H1 (cell line): ENCODE measurements around the gene CLPTM1L. TPM values are rescaled to one million over a fixed set of nuclear protein-coding genes. Genes with fewer than 3 reads are reported as not detected.

Experiments
- CTCF ChIA-PET: fragments of 300-600 bp; sonication (Branson Sonifier 250); formaldehyde crosslinking; loops from one replicate; lab custom pipeline; 2021; ENCODE audit not compliant: partially characterized antibody; lab: Charles Lee
- POLR2A ChIA-PET: fragments of 300-600 bp; sonication (Branson Sonifier 250); formaldehyde crosslinking; loops from one replicate; lab custom pipeline; 2021; ENCODE audit warnings: inconsistent platforms; ENCODE audit not compliant: partially characterized antibody; lab: Charles Lee
- DNase-seq, 2 experiments: peaks; one replicate each; pipeline versions ENCODE4 v3.0.0 to v3.0.0-alpha.2; 2010 to 2022; ENCODE audit warnings: low spot score in 2 of 2, low read depth in 1 of 2, mixed read lengths in 1 of 2
- FAIRE-seq: peaks from 2 replicates; lab custom pipeline; 2011; peaks lifted over from hg19 to GRCh38; lab: Jason Lieb, UNC
- H2AFZ ChIP-seq: 2 replicates; pipeline ENCODE4 v1.8.1; 2012; ENCODE audit warnings: low read length, inconsistent platforms
- H2AK5ac ChIP-seq: 2 replicates; pipeline ENCODE4 v1.6.1; 2013; ENCODE audit warnings: low read depth, low read length
- H2BK120ac ChIP-seq: replicated peaks from 2 replicates; pipeline ENCODE3; 2013; ENCODE audit warnings: low read depth, low read length, inconsistent platforms
- H2BK12ac ChIP-seq: 2 replicates; pipeline ENCODE4 v1.6.1; 2013; ENCODE audit warnings: low read depth, low read length
- H2BK15ac ChIP-seq: 2 replicates; pipeline ENCODE4 v1.6.1; 2013; ENCODE audit warnings: low read length
- H2BK20ac ChIP-seq: 2 replicates; pipeline ENCODE4 v1.6.1; 2013; ENCODE audit warnings: low read length
- H2BK5ac ChIP-seq: 2 replicates; pipeline ENCODE4 v1.6.1; 2013; ENCODE audit warnings: low read depth, low read length
- H3K14ac ChIP-seq: 2 replicates; pipeline ENCODE4 v1.6.1; 2013; ENCODE audit warnings: inconsistent platforms; ENCODE audit not compliant: insufficient read length
- H3K18ac ChIP-seq: 2 replicates; pipeline ENCODE4 v1.6.1; 2013; ENCODE audit warnings: low read length; ENCODE audit errors: extremely low read depth
- H3K23ac ChIP-seq: 2 replicates; pipeline ENCODE4 v1.6.1; 2013; ENCODE audit warnings: inconsistent platforms; ENCODE audit not compliant: insufficient read length
- H3K23me2 ChIP-seq: 2 replicates; pipeline ENCODE4 v1.6.1; 2013; ENCODE audit warnings: low read depth, low read length
- H3K27ac ChIP-seq: 2 replicates; pipeline ENCODE4 v1.6.1; 2011; ENCODE audit warnings: low read depth, low read length, inconsistent platforms
- H3K27me3 ChIP-seq, 4 experiments: replicated peaks in 1 of 4; 1 replicate in 1 of 4; 2 replicates in 3 of 4; pipeline versions ENCODE4 v1.6.1 to v1.8.1; 2011 to 2013; ENCODE audit warnings: low read length in 3 of 4, mild to moderate bottlenecking in 3 of 4, inconsistent platforms in 2 of 4, mixed read lengths in 2 of 4, moderate library complexity in 1 of 4; ENCODE audit not compliant: control insufficient read depth in 3 of 4, insufficient read depth in 3 of 4; ENCODE audit errors: extremely low read depth in 1 of 4
- H3K36me3 ChIP-seq, 4 experiments: 2 replicates each; pipeline versions ENCODE4 v1.6.1 to v1.8.1; 2011 to 2013; ENCODE audit warnings: mild to moderate bottlenecking in 4 of 4, low read length in 3 of 4, moderate library complexity in 2 of 4, control low read depth in 1 of 4, inconsistent platforms in 1 of 4; ENCODE audit not compliant: insufficient read depth in 4 of 4, control insufficient read depth in 2 of 4
- H3K4ac ChIP-seq: replicated peaks from 2 replicates; pipeline ENCODE3; 2013; ENCODE audit warnings: low read length, low read depth, mixed read lengths, inconsistent platforms; ENCODE audit not compliant: insufficient read length
- H3K4me1 ChIP-seq, 4 experiments: replicated peaks in 1 of 4; 1 replicate in 1 of 4; 2 replicates in 3 of 4; pipeline versions ENCODE4 v1.6.1 to v1.8.1; 2011 to 2013; ENCODE audit warnings: low read length in 3 of 4, inconsistent platforms in 2 of 4, mixed read lengths in 1 of 4; ENCODE audit not compliant: insufficient read depth in 4 of 4, control insufficient read depth in 3 of 4
- H3K4me2 ChIP-seq, 2 experiments: 2 replicates each; pipeline versions ENCODE4 v1.6.1 to v1.8.1; 2011 to 2013; ENCODE audit warnings: low read depth in 2 of 2, low read length in 2 of 2, control low read depth in 1 of 2, inconsistent platforms in 1 of 2, mild to moderate bottlenecking in 1 of 2; ENCODE audit not compliant: insufficient read depth in 1 of 2
- H3K4me3 ChIP-seq, 4 experiments: fragments of 200-600, 300-600 bp in 1 of 4; sonication (generic), shearing (Covaris generic), sonication (Bioruptor Twin) in 1 of 4; 2 replicates each; pipeline versions ENCODE4 v1.5.1 to v1.8.1; 2011 to 2016; ENCODE audit warnings: low read length in 4 of 4, low read depth in 3 of 4, control low read depth in 2 of 4, inconsistent platforms in 2 of 4, mild to moderate bottlenecking in 2 of 4, mixed read lengths in 1 of 4, moderate library complexity in 1 of 4; ENCODE audit not compliant: insufficient read depth in 2 of 4; ENCODE audit errors: extremely low read depth in 1 of 4
- H3K56ac ChIP-seq: replicated peaks from 2 replicates; pipeline ENCODE3; 2013; ENCODE audit warnings: low read depth, mild to moderate bottlenecking, mixed read lengths, low read length, inconsistent platforms; ENCODE audit not compliant: insufficient read length
- H3K79me1 ChIP-seq: 2 replicates; pipeline ENCODE4 v1.6.1; 2013; ENCODE audit warnings: low read depth, low read length, control low read depth
- H3K79me2 ChIP-seq, 2 experiments: 2 replicates each; pipeline versions ENCODE4 v1.6.1 to v1.8.1; 2012 to 2013; ENCODE audit warnings: low read length in 2 of 2, mild to moderate bottlenecking in 2 of 2, inconsistent platforms in 1 of 2; ENCODE audit not compliant: insufficient read depth in 2 of 2, control insufficient read depth in 1 of 2
- H3K9ac ChIP-seq, 4 experiments: replicated peaks in 1 of 4; 1 replicate in 1 of 4; 2 replicates in 3 of 4; pipeline versions ENCODE4 v1.6.1 to v1.8.1; 2011 to 2013; ENCODE audit warnings: low read depth in 3 of 4, low read length in 3 of 4, control low read depth in 2 of 4, mild to moderate bottlenecking in 2 of 4, moderate library complexity in 2 of 4, inconsistent platforms in 1 of 4; ENCODE audit errors: extremely low read depth in 1 of 4
- H3K9me3 ChIP-seq, 2 experiments: 2 replicates each; pipeline versions ENCODE4 v1.6.1 to v1.8.1; 2012 to 2013; ENCODE audit warnings: mild to moderate bottlenecking in 2 of 2, moderate library complexity in 2 of 2, control low read depth in 1 of 2, inconsistent platforms in 1 of 2, low read depth in 1 of 2, low read length in 1 of 2, mixed read lengths in 1 of 2; ENCODE audit not compliant: insufficient read depth in 2 of 2
- H4K20me1 ChIP-seq, 2 experiments: replicated peaks in 1 of 2; 2 replicates each; pipeline versions ENCODE3 to v1.8.1; 2011 to 2013; ENCODE audit warnings: inconsistent platforms in 2 of 2, low read length in 2 of 2, mild to moderate bottlenecking in 1 of 2; ENCODE audit not compliant: insufficient read depth in 2 of 2, control insufficient read depth in 1 of 2
- H4K5ac ChIP-seq: 2 replicates; pipeline ENCODE4 v1.6.1; 2013; ENCODE audit warnings: low read length, low read depth, mixed read lengths, inconsistent platforms; ENCODE audit not compliant: insufficient read length
- H4K8ac ChIP-seq: 2 replicates; pipeline ENCODE4 v1.8.0; 2013; ENCODE audit warnings: mild to moderate bottlenecking, moderate library complexity, low read length, inconsistent platforms; ENCODE audit not compliant: insufficient read depth; ENCODE audit errors: extremely low read depth
- H4K91ac ChIP-seq: replicated peaks from 2 replicates; pipeline ENCODE3; 2013; ENCODE audit warnings: low read length, mixed read lengths, inconsistent platforms; ENCODE audit not compliant: insufficient read length
- E2F6 ChIP-seq: IDR thresholded peaks from 2 replicates; pipeline ENCODE4 v1.6.1; 2012; ENCODE audit warnings: inconsistent platforms
- SP2 ChIP-seq: IDR thresholded peaks from 2 replicates; pipeline ENCODE4 v1.6.1; 2012; ENCODE audit warnings: mild to moderate bottlenecking, low read length, inconsistent platforms
- TAF7 ChIP-seq: optimal IDR thresholded peaks from 2 replicates; pipeline ENCODE3; 2011; ENCODE audit warnings: low read depth, mild to moderate bottlenecking, inconsistent platforms, low read length, moderate library complexity, borderline replicate concordance
- WGBS, 2 experiments: shearing (Covaris generic) in 1 of 2; methylation state at CpG; one replicate each; pipeline versions ENCODE4 v1.1.6 to v1.1.7; 2013 to 2015; ENCODE audit warnings: low lambda C conversion rate in 2 of 2, mixed read lengths in 2 of 2, inconsistent platforms in 1 of 2, low coverage in 1 of 2, missing lambda C conversion rate in 1 of 2; ENCODE audit not compliant: insufficient replicate concordance in 2 of 2, insufficient coverage in 1 of 2, insufficient read length in 1 of 2; ENCODE audit errors: extremely low coverage in 1 of 2, missing lambda C conversion rate in 1 of 2; 5-methylcytosine and 5-hydroxymethylcytosine counted together
- polyA plus RNA-seq, 7 experiments: library from polyadenylated mRNA; depleted of rRNA in 3 of 7; stranded (reverse) in 5 of 7; unstranded in 2 of 7; fragments of >200 nt in 5 of 7; fragments of 200-250 nt in 2 of 7; gene quantifications; 1 replicate in 5 of 7; 2 replicates in 1 of 7; 4 replicates in 1 of 7; pipeline versions ENCODE4 v1.2.1 to v1.2.3, GENCODE V29; 2011 to 2013; ENCODE audit warnings: missing spikeins in 2 of 7, mixed read lengths in 2 of 7
- total RNA-seq: library from RNA; stranded (reverse); fragmentation: NEBNext Ultra II Directional; extraction: Animal tissue kit (Norgen Biotek cat#: 25700); gene quantifications from 2 replicates; pipeline ENCODE4 v1.2.1, GENCODE V29; 2021

CLPTM1L gene
- total and polyA plus RNA-seq, 2 of the 8 experiments (the other 6 are each of a cell fraction or from before 2014, with no cell fraction given), result 102 to 119 TPM

- Histone ChIP-seq H3K9ac (no peak overlapping the region), H2BK120ac (no peak overlapping the region), H3K27ac (no peak overlapping the region), H3K4ac (no peak overlapping the region), H3K4me3 (no peak overlapping the region), H3K23me2 (no peaks in the 10 kb centered on the region), H2AK5ac (no peak overlapping the region), H3K79me1 (peaks cover 7% of the 10 kb centered on the region; the same call in 1 of the 2 replicates), H4K20me1 (peaks cover 12 to 29% of the 10 kb centered on the region in 2 experiments), H3K9me3 (no peaks in the 10 kb centered on the region), H2AFZ (no peak overlapping the region), H4K91ac (no peak overlapping the region), H3K18ac (no peak overlapping the region), H4K8ac (no peak overlapping the region), H3K27me3 (no peaks in the 10 kb centered on the region), H3K79me2 (no peaks in the 10 kb centered on the region), H3K36me3 (peaks cover 36 to 74% (median 61%) of the 10 kb centered on the region in 4 experiments), H2BK12ac (no peak overlapping the region), H4K5ac (no peak overlapping the region), H3K56ac (no peak overlapping the region), H2BK15ac (no peak overlapping the region), H3K23ac (no peak overlapping the region), H3K4me2 (no peak overlapping the region), H3K14ac (no peak overlapping the region), H2BK20ac (no peak overlapping the region), H2BK5ac (no peak overlapping the region), H3K4me1 (no peaks in the 10 kb centered on the region)
- DNase-seq, result no peak
- ChIA-PET CTCF (interaction anchor here (0.7 to 1.0 kb wide), 2 partner anchors 52 to 131 kb away, joined by 3 read pairs; no protein-coding TSS in a partner anchor), POLR2A (interaction anchor here (0.7 to 1.1 kb wide), 2 partner anchors 11 to 24 kb away, joined by 3 read pairs; no protein-coding TSS in a partner anchor)
- FAIRE-seq, result no peak
- WGBS, 2 experiments, result 92% methylated on average over 20 of the region's 22 CpGs; no CpG with 5 or more reads in 1 of the 2 experiments
- no peak for TF ChIP-seq TAF7
- no peak for TF ChIP-seq SP2
- no peak for TF ChIP-seq E2F6
These were observed 8.0 kb downstream of the CLPTM1L start for GRCh38 chr5:1336749-1337488.
